ENCODE data around the gene IGFN1. TPM values are rescaled to one million over a fixed set of nuclear protein-coding genes. Genes with fewer than 3 reads are reported as not detected.

Gene IGFN1
- total RNA-seq, 4 donors from 2014 or later, result not detected

DNA sequence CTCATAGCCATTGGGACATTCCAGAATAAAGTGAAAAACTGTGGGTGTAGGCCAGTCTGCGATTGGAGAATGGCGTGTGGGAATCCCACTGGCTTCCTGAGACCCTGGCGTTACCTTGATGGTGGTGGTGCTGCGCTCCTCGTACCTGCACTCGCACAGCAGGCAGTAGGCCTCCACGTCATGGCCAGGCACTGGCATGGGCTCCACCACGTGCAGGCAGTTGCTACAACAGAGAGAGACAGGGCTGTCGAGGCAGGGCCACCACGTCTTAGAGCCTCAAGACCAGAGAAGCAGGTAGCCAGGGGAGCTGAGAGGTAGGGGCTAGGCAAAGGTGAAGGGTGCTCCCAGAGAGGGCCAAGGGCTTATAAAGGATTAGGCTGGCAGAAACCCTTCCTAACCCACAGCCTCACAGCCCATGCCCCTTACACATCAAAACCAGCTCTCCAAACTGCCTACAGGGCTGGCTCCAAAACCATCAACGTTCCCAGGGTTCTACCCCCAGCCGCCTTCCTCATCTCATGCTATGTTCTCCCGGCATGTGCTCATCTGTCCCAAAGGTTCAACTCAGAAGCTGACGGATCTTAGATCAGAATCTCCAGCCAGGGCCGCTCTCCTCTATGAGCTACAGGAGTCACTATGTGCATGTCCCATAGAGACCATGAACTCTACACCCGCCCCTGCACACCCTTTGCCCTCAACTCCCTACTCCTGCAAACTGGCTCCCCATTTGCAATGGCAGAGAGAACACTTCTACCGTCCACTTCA is 43.8 kb upstream of the IGFN1 start:
- 93 to 94% methylated on average over 5 to 7 of the region's 17 CpGs for WGBS, 2 donors (ENCODE audit: low coverage in 1 of 2)
- H3K4me3 ChIP-seq, result no peak overlapping the region
- H3K27ac ChIP-seq, result no peak overlapping the region
- H3K9me3 ChIP-seq, result no peaks in the 10 kb centered on the region
- TF ChIP-seq POLR2AphosphoS5 (IDR thresholded peaks at IDR 0.05), result no peak
- TF ChIP-seq, protein P1, sequence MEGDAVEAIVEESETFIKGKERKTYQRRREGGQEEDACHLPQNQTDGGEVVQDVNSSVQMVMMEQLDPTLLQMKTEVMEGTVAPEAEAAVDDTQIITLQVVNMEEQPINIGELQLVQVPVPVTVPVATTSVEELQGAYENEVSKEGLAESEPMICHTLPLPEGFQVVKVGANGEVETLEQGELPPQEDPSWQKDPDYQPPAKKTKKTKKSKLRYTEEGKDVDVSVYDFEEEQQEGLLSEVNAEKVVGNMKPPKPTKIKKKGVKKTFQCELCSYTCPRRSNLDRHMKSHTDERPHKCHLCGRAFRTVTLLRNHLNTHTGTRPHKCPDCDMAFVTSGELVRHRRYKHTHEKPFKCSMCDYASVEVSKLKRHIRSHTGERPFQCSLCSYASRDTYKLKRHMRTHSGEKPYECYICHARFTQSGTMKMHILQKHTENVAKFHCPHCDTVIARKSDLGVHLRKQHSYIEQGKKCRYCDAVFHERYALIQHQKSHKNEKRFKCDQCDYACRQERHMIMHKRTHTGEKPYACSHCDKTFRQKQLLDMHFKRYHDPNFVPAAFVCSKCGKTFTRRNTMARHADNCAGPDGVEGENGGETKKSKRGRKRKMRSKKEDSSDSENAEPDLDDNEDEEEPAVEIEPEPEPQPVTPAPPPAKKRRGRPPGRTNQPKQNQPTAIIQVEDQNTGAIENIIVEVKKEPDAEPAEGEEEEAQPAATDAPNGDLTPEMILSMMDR (IDR thresholded peaks at IDR 0.05), result no peak
- TF ChIP-seq EP300 (IDR thresholded peaks at IDR 0.05), result no peak
- TF ChIP-seq POLR2A (IDR thresholded peaks at IDR 0.05), result no peak
- no peaks in the 10 kb centered on the region for H3K27me3 ChIP-seq
- H3K36me3 ChIP-seq, result peaks cover 0 to 100% of the 10 kb centered on the region in 2 donors
- H3K4me1 ChIP-seq, result peaks cover 0 to 12% (median 0%) of the 10 kb centered on the region in 3 donors
- no peak for ATAC-seq

DNA sequence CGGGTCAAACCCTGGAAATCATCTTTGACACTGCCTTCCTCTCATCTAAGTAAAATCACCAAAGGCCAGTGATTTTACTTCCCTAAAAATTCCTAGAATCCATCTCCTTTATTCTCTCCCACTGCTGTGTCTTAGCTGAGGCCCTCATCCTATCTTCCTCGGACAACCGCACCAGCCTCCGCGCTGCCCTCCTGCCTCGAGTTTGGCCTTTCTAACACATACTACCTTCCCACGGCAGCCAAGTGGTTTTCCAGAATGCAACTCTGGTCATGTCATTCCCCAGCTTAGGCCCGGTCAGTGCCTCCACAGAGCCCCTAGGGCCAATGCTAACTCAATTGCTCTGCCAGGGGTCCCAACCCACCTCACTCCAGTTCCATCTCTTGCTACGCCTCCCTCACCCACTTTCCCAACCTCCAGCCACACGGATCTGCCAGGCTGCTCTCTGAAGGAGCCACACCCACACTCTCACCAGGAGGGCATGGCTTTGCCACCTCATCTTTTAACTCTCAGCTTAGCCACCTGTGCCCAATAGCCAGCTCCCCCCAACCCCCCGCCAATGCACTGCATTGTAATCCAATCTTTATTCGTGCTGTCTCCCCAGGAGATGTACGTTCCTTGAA is 43.1 kb upstream of the IGFN1 start:
- TF ChIP-seq, protein P1 (IDR thresholded peaks at IDR 0.05), result no peak
- TF ChIP-seq EP300 (IDR thresholded peaks at IDR 0.05), result no peak
- no peak for TF ChIP-seq POLR2AphosphoS5 (IDR thresholded peaks at IDR 0.05)
- TF ChIP-seq POLR2A (IDR thresholded peaks at IDR 0.05), result no peak
- Histone ChIP-seq H3K4me1 (peaks cover 0 to 6% (median 0%) of the 10 kb centered on the region in 3 donors), H3K9me3 (no peaks in the 10 kb centered on the region), H3K4me3 (no peak overlapping the region), H3K36me3 (peaks cover 0 to 94% of the 10 kb centered on the region in 2 donors), H3K27me3 (no peaks in the 10 kb centered on the region), H3K27ac (no peak overlapping the region)
- ATAC-seq, result no peak
- WGBS, 2 donors (ENCODE audit: low coverage in 1 of 2), result 85 to 92% methylated on average over 8 to 11 of the region's 13 CpGs

DNA sequence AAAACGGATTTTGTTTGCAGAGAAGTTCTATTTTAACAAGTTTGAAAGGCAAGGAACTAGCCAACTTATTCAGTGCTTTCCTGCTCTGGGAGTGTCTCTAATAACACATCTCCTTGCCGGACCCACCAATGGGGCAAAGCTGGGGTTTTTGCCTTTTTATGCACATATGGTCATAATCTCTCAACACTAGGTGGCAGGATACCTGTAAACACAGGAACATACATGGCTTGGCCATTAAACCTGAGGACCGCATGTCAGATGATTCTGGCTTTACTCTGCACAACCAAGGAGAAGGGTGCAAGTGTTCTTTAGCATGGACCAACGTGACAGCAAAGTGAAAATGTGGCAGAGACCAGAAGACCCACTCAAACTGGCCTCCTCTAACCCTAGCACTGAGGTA is 41.2 kb upstream of the IGFN1 start:
- no peak for TF ChIP-seq POLR2AphosphoS5 (IDR thresholded peaks at IDR 0.05)
- TF ChIP-seq, protein P1 (IDR thresholded peaks at IDR 0.05), result peak in 2 of 4 experiments; percentile 12 to 26
- no peak for TF ChIP-seq EP300 (IDR thresholded peaks at IDR 0.05)
- TF ChIP-seq POLR2A (IDR thresholded peaks at IDR 0.05), result no peak
- no peak overlapping the region for H3K27ac ChIP-seq
- peaks cover 0 to 75% of the 10 kb centered on the region in 2 donors for H3K36me3 ChIP-seq
- no peak for ATAC-seq
- H3K9me3 ChIP-seq, result no peaks in the 10 kb centered on the region
- H3K27me3 ChIP-seq, result no peaks in the 10 kb centered on the region
- no peak overlapping the region for H3K4me3 ChIP-seq
- peaks cover 0 to 16% (median 5%) of the 10 kb centered on the region in 3 donors for H3K4me1 ChIP-seq
- WGBS, 2 donors (ENCODE audit: low coverage in 1 of 2), result 64 to 92% methylated on average over 2 to 3 of the region's 4 CpGs

DNA sequence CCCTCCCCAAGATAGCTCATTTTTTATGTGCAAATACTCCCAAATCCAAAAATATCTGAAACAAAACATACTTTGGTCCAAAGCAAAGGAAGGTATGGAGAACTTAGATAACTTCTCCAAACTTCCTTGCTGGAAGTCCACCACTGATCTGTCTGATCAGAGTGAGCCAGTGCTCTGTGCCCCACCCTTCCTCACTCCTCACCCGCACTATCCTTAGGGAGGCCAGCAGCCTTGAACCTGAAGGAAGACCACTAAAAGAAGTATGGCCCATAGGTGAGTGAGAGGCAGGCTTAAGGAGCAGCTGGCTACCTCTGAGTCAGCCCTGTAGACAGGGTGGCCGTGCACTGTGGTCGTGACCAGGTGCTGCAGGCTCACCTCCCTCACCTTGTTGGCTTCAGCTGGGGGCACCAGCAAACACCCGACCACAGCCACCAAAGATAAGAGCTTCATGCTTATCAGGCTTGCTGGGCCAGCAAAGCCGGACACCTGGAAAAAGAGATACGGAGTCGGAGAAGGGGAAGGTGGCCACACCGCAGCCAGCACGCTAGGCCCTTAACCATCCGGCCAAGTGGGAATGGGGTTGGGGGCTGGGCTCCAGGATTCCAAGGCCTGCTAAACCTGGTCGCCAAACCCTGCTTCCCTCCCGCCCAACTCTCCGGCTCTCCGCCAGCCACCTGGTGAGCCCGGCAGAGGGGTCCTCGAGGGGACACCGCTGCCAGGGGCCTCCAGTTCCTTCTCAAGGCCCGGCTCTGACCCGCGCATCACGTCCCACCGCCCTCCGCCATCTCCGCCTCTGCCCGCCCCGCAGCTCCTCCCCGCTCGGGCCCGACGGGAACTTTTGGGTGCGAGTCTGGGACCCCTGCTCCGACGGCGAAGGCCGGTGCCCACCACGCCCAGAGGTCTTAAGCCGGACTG is 36.9 kb upstream of the IGFN1 start:
- peaks cover 0 to 25% (median 8%) of the 10 kb centered on the region in 3 donors for H3K4me1 ChIP-seq
- TF ChIP-seq POLR2A (IDR thresholded peaks at IDR 0.05), result no peak
- TF ChIP-seq, protein P1 (IDR thresholded peaks at IDR 0.05), result no peak
- TF ChIP-seq POLR2AphosphoS5 (IDR thresholded peaks at IDR 0.05), result no peak
- TF ChIP-seq EP300 (IDR thresholded peaks at IDR 0.05), result no peak
- no peaks in the 10 kb centered on the region for H3K27me3 ChIP-seq
- H3K9me3 ChIP-seq, result no peaks in the 10 kb centered on the region
- 24% methylated on average over 3 of the region's 37 CpGs; no CpG with 5 or more reads in 1 of the 2 donors for WGBS, 2 donors (ENCODE audit: low coverage in 1 of 2)
- peaks cover 0 to 32% of the 10 kb centered on the region in 2 donors for H3K36me3 ChIP-seq
- peak overlapping the region; percentile 50 to 77 for H3K4me3 ChIP-seq
- ATAC-seq, result peak; percentile 85
- peak overlapping the region in 3 of 4 donors; percentile 75 to 84 (median 82) for H3K27ac ChIP-seq
